ENCODE data around the gene EIF3I.

The EIF3I gene

DNA sequence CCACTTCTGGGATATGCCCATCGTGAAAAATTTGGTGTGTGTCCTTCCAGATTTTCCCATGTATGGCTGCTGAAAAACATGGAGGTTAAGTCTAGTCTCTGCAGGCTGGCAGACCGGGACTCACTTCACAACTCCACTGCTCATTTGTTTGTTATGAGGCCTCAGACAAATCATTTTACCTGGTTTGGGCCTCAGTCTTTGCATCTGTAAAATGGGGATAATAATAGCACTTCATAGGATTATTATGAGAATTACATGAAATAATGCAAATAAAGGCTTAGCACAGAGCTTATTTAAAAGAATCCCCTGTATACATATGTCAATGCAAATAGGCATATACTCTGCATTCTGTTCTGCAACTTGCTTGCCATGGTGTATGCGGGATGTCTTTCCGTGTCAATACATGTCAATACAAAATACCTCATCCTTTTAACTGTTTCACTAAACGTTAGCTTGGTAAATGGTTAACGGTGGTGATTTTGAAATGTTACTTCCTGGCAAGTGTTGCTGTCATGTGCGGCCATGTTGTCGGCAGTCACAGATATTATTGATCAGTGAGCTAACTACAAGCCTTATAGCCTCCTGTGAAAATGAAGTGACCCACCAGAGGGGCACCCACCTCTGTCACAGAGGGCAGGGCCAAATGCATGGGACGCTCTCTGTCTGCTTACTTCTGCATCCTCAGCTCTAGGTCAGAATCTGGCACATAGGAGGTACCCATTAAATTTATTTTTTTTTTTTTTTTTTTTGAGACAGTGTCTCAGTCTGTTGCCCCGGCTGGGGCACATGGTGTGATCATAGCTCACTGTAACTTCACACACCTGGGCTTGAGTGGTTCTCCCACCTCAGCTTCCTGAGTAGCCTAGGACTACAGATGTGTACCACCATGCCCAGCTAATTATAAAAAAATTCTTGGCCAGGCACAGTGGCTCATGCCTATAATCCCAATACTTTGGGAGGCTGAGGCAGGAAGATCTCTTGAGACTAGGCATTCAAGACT is 33.2 kb downstream of the EIF3I start:
- CTCF ChIA-PET: interaction anchor here (2.0 kb wide), 1 partner anchor 39 kb away, joined by 5 read pairs; no protein-coding TSS in a partner anchor
- H3K9me3 ChIP-seq (ENCODE audit: control insufficient read depth, insufficient read depth, low read depth, low read length): no peaks in the 10 kb centered on the region
- no peaks in the 10 kb centered on the region for H3K4me1 ChIP-seq (ENCODE audit: control insufficient read depth, insufficient read depth, low read length)
- H3K36me3 ChIP-seq (ENCODE audit: control insufficient read depth in 2 of 2, insufficient read depth in 1 of 2, low read length in 2 of 2): no peaks in the 10 kb centered on the region
- H3K4me3 ChIP-seq (ENCODE audit: low read depth, low read length): no peak overlapping the region
- POLR2A ChIA-PET: interaction anchor here (0.7 to 1.6 kb wide), 2 partner anchors 25 to 81 kb away, joined by 3 to 4 read pairs; partner anchors contain the start of gene MARCKSL1
- TF ChIP-seq, protein P1, sequence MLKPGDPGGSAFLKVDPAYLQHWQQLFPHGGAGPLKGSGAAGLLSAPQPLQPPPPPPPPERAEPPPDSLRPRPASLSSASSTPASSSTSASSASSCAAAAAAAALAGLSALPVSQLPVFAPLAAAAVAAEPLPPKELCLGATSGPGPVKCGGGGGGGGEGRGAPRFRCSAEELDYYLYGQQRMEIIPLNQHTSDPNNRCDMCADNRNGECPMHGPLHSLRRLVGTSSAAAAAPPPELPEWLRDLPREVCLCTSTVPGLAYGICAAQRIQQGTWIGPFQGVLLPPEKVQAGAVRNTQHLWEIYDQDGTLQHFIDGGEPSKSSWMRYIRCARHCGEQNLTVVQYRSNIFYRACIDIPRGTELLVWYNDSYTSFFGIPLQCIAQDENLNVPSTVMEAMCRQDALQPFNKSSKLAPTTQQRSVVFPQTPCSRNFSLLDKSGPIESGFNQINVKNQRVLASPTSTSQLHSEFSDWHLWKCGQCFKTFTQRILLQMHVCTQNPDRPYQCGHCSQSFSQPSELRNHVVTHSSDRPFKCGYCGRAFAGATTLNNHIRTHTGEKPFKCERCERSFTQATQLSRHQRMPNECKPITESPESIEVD (tag by site-specific recombination; IDR thresholded peaks at IDR 0.05): no peak
- no peak for TF ChIP-seq ZNF112 (tag by site-specific recombination; IDR thresholded peaks at IDR 0.05)
- no peak for TF ChIP-seq ZNF747 (tag by site-specific recombination; IDR thresholded peaks at IDR 0.05)
- TF ChIP-seq, protein P2, sequence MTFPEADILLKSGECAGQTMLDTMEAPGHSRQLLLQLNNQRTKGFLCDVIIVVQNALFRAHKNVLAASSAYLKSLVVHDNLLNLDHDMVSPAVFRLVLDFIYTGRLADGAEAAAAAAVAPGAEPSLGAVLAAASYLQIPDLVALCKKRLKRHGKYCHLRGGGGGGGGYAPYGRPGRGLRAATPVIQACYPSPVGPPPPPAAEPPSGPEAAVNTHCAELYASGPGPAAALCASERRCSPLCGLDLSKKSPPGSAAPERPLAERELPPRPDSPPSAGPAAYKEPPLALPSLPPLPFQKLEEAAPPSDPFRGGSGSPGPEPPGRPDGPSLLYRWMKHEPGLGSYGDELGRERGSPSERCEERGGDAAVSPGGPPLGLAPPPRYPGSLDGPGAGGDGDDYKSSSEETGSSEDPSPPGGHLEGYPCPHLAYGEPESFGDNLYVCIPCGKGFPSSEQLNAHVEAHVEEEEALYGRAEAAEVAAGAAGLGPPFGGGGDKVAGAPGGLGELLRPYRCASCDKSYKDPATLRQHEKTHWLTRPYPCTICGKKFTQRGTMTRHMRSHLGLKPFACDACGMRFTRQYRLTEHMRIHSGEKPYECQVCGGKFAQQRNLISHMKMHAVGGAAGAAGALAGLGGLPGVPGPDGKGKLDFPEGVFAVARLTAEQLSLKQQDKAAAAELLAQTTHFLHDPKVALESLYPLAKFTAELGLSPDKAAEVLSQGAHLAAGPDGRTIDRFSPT (tag by site-specific recombination; IDR thresholded peaks at IDR 0.05): no peak
- no peak overlapping the region for H3K27ac ChIP-seq (ENCODE audit: extremely low read depth, low read depth, low read length)

GRCh38 chr1:32256473-32257226 is 34.4 kb downstream of the EIF3I start:
- CTCF ChIA-PET: interaction anchor here (0.5 to 4.6 kb wide), 3 partner anchors 9 to 41 kb away, joined by 3 to 40 read pairs (median 5); partner anchors contain the start of gene FAM167B
- Histone ChIP-seq H3K4me1 (ENCODE audit: control insufficient read depth, insufficient read depth, low read length) (no peaks in the 10 kb centered on the region), H3K9me3 (ENCODE audit: control insufficient read depth, insufficient read depth, low read depth, low read length) (no peaks in the 10 kb centered on the region), H3K36me3 (ENCODE audit: control insufficient read depth in 2 of 2, insufficient read depth in 1 of 2, low read length in 2 of 2) (no peaks in the 10 kb centered on the region), H3K4me3 (ENCODE audit: low read depth, low read length) (no peak overlapping the region), H3K27ac (ENCODE audit: extremely low read depth, low read depth, low read length) (no peak overlapping the region)
- POLR2A ChIA-PET: interaction anchor here (1.5 to 1.6 kb wide), 2 partner anchors 79 to 80 kb away, joined by 3 to 4 read pairs; partner anchors contain the start of gene MARCKSL1
- no peak for TF ChIP-seq ZFP41 (tag by site-specific recombination; IDR thresholded peaks at IDR 0.05; ENCODE audit: borderline replicate concordance)
- TF ChIP-seq ZNF341 (tag by site-specific recombination; IDR thresholded peaks at IDR 0.05; ENCODE audit: low read depth): no peak
- TF ChIP-seq ZNF830 (tag by site-specific recombination; IDR thresholded peaks at IDR 0.05; ENCODE audit: low read depth): no peak
- TF ChIP-seq ZNF280D (tag by site-specific recombination; IDR thresholded peaks at IDR 0.05): no peak
- TF ChIP-seq ZNF596 (tag by site-specific recombination; IDR thresholded peaks at IDR 0.05): no peak
- TF ChIP-seq ZSCAN23 (tag by site-specific recombination; IDR thresholded peaks at IDR 0.05): no peak
- TF ChIP-seq ZNF501 (tag by site-specific recombination; IDR thresholded peaks at IDR 0.05): no peak
- TF ChIP-seq, protein P2 (tag by site-specific recombination; IDR thresholded peaks at IDR 0.05): no peak

All from HEK293 (cell line).